SK-N-MC (cell line): Measurements from ENCODE around the gene MACROH2A1.

Experiments
- EZH2 ChIP-seq: fragments of 200-600 bp; sonication (generic); IDR thresholded peaks from one replicate; pipeline ENCODE4 v1.6.1; 2017; ENCODE audit warnings: antibody characterized with exemption
- POLR2AphosphoS5 ChIP-seq: IDR thresholded peaks from 2 replicates; pipeline ENCODE4 v1.6.1; 2012; ENCODE audit warnings: mild to moderate bottlenecking, low read depth, low read length, borderline replicate concordance

DNA sequence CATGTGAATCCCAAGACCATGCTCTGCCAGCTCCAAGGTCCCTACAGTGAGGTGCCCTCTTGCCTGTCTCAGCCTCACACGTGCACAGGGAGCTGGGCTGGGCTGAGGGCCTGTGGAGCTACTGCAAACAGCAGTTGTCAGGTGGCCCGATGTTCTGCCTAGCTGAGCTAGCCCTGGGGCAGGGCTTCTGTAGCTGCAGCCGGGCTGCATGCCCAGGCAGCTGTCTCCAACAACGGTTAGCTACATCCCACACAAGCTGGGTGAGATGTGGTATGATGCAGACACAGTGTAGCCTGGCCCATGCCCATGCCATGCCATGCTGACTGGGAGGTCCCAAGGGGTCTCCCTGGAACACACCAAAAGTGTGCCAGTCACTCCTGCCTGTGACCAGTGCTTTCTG, 62.0 kb downstream of the MACROH2A1 start:
- no peak for TF ChIP-seq POLR2AphosphoS5
- TF ChIP-seq EZH2, result no peak
